ENCODE results near the gene RAB6B.

RAB6B gene

DNA sequence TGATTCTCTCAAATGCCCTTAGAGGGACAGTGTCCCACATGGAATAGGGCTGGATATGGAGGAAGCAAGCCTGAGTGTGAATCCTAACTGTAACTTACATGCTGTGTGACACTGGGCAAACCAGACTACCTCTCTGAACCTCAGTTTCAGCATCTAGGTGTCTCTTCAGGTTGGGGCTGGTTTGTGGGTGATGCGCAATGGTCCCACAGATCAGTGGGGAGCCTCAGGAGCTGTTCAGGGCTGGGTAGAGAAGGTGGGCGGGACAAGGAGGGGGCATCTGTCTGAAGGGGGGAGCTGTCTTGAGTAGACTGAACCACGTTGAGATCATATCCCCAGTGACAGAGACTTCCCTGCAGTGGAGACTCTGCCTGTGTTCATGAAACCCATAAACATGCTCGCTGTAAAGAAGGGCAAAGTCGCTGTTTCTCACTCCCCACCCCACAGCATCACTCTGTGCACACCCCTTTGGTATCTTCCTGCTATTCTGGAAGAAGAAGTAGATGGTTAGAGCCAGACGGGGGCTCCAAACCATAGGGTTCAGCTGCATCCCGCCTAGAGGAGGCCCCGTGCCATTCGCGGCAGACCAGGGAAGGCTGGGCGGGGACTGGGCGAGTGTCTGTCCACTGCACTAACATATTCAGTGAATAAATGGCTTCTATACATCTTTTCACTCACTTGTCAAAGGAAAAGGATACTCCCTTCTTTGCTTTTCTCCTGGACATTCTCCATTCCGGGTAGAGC, 61.6 kb downstream of the RAB6B start:
- DNase-seq, result no peak

DNA sequence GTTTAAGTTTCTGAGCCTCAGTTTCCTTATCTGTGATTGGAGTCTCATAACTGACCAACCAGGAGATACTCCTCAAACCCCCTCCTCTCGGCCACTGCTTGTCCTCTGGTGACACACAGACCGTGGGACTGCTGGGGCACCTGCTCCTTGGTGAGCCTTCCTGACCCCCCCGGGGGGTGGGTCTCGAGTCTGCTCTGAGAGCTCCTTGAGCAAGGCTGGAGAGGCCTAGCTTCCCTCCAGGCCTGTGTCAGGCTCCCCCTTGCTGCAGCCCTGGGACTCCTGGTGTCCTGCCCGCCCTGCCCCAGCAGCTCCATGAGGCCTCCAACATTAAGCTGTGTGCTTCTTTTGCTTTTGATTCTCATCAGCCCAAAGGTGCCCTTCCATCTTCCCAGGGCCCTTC, 62.4 kb downstream of the RAB6B start:
- DNase-seq, result no peak

DNA sequence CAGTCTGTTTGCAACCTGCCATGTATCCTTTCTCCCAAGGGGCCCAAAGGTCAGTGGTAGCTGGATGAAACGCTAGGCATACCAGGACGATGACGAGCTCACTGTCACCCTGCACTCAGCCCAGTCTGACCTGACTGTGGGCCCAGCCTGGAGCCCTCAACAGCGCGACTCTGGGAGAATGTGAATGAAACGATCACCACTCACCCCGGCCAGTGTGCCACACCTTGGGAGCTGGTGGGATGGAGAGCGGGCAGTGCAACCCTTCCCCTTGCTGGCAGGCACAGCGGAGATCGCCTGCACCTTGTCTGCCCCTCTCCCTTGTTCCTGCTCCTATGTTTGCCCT, 62.9 kb downstream of the RAB6B start:
- no peak for DNase-seq

DNA sequence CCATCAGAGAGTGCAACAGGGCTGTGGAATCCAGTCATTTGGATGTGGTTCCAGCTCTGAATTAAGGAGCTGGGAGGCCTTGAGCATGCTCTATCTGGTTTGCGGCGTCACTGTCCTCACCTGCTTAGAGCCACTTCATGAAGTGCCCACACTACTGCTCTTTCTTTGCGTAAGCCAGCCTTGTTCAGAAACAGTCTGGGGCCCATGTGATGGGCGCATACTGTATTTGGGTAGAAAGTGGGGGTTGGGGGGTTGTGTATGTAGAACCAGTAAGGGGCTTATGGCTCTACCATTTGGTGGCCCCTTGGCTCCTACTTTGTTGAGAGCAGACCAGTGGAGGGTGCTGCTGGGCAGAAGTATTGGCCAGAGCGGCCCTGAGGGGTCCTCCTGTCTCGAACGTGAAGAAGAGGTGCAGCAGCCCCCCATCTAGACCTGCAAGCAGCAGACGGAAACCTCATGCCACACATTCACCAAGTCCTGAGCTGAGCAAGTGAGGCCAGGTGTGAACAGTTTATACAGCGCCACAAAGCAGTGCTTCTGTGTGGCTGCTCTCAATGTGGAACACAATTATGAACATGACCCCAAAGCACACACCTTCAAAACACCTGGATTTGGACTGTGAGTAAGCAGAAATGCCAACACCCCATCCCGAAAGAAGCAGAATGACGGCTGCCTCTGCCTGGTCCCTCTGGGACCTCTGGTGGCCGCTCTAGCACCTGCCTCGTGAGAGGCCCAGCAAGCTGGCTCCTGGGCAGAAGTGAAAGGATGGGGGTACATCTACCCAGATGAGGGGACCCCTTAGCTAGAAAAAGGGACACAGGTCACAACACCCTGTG, 63.5 kb downstream of the RAB6B start:
- DNase-seq, result no peak

DNA sequence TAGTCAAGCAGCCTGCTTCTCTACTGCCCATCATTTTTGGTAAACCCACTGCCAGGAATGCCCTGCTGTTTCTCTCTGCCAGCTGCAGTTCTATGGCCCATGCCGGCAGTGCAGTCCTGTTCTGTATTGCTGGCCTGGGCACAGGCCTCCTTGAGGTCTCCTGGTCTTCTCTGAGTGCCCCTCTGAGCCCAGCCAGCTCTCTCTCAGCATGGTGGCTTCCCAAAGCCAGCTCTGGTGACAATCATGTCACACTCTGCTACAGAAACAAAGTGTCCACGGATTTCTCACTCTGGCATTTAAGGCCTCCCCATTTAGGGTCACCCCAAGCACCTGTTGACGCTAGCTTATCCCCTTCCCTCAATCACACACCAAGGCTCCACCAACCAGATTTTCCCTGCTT, 65.6 kb downstream of the RAB6B start:
- no peak for DNase-seq

DNA sequence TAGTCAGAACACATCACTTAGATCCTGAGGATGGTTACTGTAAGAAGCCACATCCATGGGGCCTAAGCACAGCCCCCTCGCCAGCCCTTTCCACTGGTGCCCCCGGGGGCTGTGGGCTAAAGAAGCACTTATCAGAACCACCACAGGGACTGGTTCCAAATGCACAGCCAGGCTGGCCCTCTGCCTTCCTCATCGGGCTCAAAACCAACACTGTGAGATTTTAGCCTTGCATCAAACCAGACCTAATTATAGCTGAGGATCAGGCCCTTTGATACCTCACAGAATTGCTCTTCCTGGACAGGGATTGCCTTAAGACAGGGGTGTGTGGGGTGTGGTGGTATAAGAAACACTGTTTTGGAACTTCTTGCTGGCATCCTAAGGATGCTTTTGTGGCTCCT, 66.4 kb downstream of the RAB6B start:
- no peak for DNase-seq

DNA sequence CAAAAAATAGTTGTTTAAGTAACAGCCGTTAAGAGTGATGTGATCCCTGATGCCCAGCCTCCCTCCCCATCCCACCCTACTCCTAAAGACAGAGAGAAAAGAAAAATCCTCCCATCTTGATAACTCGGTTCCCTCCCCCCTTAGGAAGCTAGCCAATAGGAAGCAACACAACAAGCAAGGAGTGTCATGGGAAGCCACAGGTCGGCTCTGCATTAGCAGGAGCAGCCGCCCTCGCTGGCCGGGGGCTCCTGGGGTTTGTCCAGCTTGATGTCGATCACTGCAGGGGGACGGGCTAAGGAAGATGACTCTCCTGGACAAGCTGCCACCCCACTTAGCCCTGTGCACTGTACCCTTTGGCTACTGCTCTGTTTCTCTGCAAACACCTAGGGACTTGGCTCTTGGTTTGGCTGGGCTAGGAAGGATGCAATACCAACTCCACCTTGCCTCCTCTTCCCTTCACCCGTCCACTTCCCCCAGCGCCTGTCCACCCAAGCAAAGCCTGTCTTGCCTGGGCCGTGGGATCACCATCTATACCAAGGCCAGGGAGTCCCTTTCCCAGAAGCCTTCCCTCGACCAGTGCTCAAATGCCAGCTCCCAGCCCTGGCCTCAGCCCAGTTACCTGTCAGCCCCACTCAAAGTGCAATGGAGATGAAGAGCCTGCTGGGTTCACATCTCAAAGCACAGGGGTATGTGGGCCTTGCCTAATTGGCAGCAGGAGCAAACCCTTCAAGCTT, 66.9 kb downstream of the RAB6B start:
- no peak for DNase-seq

DNA sequence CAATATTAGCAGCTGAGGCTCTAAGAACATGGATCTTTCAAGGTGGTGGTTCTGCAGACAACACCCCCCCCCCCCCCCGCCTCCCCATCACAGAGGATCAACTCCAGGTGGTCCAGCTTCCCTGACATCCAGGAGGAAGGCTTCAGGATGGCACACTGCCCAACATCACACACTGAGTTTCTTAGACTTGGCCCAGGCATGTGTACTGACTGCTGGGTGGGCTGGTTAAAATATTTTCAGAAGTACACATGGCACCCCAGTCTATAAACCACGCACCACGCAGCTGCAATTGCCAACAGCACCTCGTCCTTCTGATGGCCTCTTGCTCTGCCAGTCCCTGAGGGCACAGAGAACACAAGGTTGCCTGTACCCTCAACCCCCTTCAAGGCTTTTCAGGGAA, 68.0 kb downstream of the RAB6B start:
- no peak for DNase-seq

DNA sequence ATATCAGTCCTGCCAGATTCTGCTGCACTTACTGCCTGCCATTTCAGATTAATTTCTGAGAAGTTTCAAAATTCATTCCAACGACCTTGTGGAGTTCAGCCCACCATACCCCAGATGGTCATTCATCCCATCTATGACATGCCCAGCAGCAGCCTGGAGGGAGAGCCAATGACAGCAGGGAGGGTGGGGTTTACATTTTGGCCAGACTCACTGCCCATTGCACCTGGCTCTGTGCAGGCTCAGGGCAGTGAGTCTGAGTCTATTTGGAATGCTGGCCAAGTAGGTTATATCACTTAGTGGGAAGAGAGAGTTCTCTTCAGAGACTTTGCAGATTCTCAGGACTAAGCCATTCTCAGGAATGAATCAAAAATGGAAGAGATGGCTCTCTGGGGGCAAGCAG, 68.5 kb downstream of the RAB6B start:
- DNase-seq, result no peak

DNA sequence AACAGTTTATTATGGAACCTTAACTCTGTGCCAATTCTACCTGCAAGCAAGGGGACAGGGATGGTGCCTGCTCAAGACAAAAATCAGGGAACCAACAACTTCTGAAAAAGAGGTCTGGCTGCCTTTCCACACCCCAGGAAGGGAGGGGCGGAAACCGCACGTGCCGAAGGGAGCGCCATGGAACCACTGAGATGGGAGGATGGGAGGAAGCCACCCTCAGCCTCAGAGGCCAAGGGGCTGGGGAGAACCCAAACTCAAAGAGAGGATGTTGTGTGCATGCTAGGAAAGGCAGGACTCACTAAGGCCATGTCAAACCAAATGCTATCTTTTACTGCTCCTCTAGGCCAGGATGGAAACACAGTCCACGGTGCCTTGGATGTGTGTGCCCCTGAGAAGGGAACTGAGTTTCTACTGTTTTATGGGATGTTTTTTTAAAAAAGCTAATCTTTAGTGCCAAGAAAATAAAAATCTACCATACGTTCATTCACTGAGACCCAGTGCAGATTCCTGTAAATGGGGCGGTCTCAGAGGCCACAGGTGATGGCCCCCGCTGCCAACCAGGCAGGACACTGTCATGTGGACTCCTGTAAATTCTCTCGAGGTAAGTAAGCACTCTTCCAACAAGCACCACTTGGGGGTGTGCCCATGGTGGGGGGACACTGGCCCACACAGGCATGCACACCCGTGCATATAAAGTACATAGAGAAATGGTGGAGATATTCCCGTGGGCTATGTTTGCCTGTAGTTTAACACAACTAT, 69.5 kb downstream of the RAB6B start:
- no peak for DNase-seq

DNA sequence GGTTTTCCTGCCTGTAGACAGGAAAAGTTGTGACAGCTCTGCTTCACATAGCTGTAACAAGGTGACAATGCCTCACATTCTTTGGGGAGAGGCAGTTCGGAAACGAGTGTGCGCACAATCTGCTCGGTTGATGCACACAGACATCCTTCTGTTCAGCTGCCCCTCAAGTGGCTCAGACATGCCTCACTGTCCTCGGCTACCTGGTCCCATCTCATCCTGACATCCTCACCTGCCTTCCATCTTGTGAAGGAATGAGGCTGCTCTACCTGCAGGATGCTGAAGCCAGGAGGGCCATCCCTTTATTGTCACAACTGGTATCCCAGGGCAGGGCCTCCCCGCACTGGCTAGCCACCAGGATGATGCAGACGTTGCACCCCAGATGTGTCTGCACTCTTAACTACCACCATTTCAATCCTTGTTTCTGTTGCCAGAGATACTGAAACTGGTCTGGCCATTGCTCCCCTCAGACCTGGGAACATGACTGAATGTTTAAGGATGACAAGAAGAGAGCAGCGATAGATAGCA, 70.7 kb downstream of the RAB6B start:
- DNase-seq, result no peak

DNA sequence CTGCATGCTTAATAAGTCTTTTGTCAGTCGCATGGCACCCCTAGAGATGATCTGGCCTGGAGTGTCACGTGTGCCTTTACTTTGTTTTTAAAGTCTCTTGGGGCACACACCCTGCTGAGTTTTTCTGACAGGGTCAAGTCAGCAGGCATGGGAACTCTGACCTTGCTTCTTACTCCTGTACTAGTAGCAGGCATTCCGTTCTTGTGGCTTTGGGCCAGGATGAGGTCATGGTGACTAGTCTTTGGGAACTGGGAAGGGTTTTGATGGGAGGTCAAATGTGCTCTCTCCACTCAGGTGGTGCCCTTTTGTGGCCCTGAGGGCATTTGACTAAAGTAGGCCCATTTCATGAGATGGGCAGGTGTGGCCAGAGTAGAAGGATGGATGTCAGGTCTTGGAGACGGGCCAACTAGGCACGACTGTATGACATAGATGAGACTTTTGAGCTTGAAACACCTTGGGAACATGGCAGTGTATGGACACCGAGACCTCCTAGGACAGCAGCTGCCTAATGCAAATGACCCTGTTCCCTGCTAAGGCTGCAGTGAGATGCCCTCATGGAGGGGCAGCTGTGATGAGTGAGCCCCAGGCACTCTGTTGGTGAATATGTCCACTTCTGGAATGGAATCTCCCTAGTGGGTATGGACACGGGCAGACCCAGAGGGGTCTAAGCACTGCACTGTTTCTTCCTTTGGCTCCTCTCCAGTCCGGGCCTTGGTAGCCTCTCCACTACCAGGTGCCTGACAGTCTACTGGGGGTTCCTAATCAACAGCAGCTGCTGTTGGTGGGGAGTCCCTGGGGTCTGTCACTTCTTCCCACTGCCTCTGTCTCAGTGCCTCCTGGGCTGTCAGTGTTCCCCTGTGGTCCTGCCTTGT, 73.7 kb downstream of the RAB6B start:
- no peak for DNase-seq

DNA sequence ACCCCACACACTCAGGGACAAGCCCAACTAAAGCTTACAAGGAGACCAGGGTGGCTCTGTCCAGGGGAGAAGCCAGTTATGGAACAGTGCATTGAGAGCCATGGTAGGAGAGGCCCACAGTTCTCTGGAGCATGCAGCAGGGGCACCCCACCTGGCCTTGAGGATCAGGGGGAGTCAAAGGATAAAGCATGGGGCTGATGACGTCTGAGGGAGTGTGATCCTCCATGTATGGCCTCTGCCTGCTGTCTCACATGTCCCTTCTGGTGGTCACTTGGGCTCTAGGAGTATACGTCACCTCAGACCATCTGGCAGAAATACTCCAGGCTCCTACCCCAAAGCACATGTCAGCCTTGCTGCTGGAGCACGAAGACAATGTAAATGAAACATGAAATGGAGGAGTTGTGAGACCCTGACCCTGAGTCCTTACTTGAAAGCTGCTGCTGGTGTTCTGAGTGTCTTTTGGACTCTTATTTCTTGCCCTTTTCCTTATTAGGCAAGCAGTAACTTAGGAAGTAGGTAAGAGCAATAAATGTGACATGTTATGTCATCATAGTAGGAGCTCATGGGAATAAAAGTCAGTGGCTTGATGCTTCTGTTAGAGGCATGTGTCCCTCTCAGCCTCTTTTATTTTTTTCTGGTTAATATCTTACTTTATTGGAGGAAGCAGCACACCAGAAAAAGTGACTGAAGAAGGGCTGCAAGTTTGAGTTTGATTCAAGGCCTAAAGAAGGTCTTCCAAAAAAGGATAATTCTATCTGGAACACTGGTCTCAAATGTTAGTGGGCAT, 74.6 kb downstream of the RAB6B start:
- DNase-seq, result no peak

DNA sequence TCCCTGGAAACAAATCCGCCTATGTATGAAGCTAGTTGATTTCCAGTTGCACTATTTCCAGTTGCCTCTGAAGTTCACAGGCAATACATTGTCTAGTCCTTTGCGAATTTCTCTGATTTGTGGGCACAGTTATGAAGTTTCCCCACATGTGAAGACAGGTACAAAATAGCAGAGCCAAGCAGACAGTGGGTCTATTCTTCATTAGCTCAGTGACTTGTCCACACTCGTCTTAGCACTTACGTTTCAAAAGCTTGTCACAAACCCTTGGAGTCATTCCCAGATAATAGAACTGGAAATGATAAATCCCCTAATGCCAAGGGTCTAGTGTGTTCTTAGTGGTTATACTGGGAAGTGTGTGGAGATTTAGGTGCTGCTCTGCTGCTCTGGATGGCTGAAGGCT, 75.6 kb downstream of the RAB6B start:
- no peak for DNase-seq

DNA sequence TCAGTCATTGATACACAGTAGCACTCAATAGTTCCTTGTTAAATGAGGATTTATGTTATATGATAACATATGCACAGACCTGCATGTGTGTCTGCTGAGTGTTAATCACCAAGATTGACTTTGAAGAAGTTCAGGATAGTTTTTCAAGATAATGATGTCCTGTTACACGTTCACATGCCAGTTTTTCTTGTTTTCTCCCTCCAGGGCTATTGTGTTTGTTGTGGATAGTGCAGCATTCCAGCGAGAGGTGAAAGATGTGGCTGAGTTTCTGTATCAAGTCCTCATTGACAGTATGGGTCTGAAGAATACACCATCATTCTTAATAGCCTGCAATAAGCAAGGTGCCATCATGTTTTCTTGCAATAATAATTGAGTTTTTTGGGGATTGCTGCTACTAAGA, 80.3 kb downstream of the RAB6B start:
- DNase-seq, result no peak

DNA sequence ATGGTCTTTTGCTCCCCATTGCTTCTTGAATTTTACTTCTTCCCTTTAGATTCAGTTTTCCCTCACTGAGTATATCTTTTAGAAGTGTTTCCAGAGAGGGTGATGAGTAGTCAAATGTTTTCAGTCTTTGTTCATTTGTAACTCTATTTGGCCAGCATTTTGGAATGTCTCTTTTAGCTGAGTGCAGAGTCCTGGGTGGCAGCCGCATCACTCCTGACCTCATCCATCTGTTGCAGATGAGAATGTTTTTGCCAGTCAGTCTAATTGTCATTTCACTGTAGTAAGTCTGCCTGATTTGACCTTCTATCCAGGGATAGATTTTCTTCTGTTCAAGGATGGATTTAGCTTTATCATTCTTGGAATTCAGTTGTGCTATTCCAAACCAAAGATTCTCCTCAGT, 82.8 kb downstream of the RAB6B start:
- DNase-seq, result no peak

DNA sequence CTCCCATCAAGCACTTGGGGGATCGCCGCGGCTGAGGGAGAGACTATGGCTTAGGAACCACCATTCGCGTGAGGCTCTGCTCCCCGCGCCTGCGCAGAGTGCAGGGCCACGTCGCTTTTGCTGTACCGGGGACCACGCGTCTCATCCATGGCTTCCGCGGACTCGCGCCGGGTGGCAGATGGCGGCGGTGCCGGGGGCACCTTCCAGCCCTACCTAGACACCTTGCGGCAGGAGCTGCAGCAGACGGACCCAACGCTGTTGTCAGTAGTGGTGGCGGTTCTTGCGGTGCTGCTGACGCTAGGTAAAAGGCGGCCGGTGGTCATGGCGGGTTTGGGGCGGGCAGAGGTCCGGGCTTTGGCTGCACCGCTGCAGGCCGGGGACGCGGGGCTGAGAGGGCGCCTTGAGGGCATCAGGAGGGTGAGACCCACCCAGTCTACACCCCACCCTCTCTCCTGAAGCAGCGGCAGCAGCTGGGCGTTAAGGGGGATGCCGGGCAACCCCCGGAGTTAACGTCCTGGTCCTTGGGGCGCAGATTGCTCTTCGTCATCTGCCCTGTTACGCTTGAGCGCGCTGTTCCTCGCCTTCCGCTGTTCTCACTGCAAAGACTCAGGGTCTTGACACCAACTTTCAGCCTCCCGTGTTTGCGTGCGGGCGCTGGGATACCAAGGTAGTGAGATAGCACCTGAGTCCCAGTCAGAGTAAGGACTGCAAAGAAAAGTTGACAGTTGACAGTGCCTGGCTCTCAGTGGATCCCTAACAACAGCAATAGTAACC, 89.8 kb downstream of the RAB6B start, which contains the start of gene SRPRB:
TSS of gene SRPRB (plus strand) at position 114 of the 774 bp plus-strand sequence. CDS start at position 148, 34 bp downstream.
- peak; percentile 94 to 97 for DNase-seq

DNA sequence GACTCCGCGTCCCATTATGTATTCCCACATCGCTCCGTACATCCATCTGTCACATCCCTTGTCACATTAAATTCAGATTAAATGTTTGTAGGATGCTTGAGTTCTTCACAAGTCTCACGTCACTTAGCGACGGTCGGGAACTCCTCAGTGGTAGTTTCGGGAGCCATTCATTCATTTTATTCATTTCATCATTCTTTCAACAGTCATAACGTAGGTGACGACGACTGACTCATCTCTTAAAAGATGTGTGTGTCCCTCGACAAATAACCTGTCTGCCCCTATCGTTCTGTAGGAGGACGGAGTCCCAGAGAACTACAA, 90.3 kb downstream of the RAB6B start:
- DNase-seq, result no peak

DNA sequence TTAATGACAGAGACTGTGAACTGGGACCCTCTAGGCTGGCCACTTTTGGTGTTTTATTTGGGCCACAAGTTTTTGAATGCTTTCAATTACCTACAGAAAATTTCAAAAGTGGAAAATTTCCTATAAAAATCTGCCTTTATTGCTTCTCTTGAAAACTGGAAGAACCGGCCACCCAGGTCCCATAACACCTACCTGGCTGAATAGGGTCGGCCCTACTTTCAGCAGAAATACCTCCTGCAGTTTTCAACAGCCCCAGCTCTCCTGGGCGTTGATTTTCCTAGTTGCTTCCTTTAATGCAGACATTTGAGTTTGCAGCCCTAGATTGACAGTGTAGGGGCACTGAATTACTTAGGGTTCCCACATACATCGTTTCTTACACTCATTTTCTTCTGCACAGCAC, 90.8 kb downstream of the RAB6B start:
- DNase-seq, result no peak

DNA sequence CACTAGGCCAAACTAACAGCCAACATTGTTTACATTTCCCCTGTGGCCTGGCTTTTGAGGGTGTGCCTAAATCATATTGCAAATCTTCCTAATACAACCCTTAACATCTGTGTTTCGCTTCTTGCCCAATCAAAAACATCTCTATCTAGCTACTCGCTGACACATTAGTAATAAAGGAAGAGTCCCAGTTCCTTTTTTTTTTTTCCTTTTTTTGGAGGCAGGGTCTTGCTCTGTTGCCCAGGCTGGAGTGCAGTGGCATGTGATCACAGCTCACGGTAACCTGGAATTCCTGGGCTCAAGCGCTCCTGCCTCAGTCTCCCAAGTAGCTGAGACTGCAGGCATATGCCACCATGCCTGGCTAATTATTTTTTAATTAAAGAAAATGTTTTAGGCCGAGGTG, 92.2 kb downstream of the RAB6B start:
- DNase-seq, result no peak
